Measurements from ENCODE around the gene C5orf47. TPM values are rescaled to one million over a fixed set of nuclear protein-coding genes. Genes with fewer than 3 reads are reported as not detected.

Gene C5orf47
- total and polyA plus RNA-seq, 4 experiments from 2014 or later, result not detected

Other genes with a start within 250 kb of the C5orf47 start
- gene CPEB4, start 100.8 kb upstream of the C5orf47 start, total RNA-seq, result 10 to 100 TPM; 17.1 to 18.3 TPM
- 1 to 10 TPM; 1.9 to 6.1 TPM for gene CPEB4, start 100.8 kb upstream of the C5orf47 start, polyA plus RNA-seq
- gene NSG2, start 56.5 kb downstream of the C5orf47 start, total RNA-seq, result not detected
- gene NSG2, start 56.5 kb downstream of the C5orf47 start, polyA plus RNA-seq, result not detected